ENCODE results near the gene FLNA.

Gene FLNA

DNA sequence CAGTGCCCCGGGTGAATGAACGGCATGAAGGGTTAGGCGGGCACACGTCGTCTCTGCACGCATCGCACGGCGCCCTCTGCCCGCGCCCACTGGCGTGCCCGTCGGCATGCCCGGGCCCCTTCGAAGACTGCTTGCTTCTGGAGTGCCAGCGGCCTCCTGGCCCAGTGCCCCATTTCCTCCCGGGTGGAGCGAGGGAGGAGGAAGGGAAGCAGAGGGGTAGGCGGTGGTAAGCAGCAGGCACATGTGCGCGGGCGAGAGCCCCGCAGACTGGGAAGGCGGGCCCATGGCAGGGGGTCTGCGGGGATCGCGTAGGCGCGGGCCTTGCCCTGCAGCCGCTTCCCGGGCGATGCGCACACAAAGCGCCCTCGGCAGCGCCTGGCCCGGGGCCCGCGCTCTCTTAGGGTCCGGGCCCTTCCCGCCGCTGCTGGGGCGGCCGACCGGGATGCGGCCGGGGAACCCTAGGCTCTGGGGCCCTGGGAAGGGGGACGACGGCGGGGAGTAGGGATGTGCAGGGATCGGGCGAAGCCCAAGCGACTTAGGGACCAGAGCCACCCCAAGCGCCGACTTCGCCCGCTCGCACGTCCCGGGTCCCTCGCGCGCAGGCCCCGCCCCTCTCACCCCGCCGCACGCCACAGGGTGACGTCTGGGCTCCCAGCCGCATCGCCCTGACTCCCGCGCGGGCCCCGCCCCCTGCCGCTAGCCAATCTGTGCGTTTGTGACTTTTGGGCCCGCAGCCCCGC lies 3.8 kb upstream of the FLNA start:
- no peak for DNase-seq (ENCODE audit: insufficient read length, low spot score)

GRCh38 chrX:154376774-154377173 lies 2.3 kb upstream of the FLNA start:
- no peak for DNase-seq (ENCODE audit: insufficient read length, low spot score)
- no peak for FAIRE-seq

More for the DNA sequence above, 3.8 kb upstream of the FLNA start:
- no peak for FAIRE-seq

DNA sequence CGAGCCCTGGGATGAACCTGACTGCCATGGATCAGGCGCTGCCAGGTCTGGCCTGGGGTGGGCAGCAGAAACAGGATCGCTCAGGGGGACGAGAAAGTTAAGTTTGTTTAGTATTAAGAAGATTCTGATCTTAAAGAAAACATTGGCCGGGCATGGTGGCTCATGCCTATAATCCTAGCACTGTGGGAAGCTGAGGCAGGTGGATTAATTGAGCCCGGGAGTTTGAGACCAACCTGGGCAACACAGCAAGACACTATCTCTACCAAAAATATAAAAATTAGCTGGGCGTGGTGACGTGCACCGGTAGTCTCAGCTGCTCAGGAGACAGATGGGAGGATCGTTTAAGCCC lies 696 bp upstream of the FLNA start:
- DNase-seq (ENCODE audit: insufficient read length, low spot score) (no peak), FAIRE-seq (no peak)

GRCh38 chrX:154373340-154374306 lies 811 bp downstream of the FLNA start:
- DNase-seq (ENCODE audit: insufficient read length, low spot score), result no peak
- FAIRE-seq, result peak; percentile 76

DNA sequence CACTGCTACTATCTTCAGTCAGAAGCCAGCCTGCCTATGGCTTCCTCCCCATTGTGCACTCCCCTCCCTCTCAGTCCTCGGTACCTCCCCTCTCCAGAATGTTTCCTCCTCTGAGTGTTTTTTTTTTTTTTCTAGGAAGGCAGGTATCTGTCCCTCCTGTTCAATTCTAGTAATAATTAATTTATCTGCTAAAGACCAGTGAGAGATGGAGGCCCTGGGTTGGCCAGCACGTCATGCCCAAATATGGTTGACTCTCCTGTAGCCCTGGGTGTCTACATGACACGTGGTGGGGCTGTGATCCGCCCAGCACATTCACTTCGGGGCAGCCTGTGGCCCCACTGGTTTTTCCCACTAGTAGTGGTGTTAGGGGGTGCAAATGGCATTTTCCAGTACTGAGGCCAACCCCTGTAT lies 1.8 kb downstream of the FLNA start:
- DNase-seq (ENCODE audit: insufficient read length, low spot score), result no peak
- peak; percentile 83 for FAIRE-seq

DNA sequence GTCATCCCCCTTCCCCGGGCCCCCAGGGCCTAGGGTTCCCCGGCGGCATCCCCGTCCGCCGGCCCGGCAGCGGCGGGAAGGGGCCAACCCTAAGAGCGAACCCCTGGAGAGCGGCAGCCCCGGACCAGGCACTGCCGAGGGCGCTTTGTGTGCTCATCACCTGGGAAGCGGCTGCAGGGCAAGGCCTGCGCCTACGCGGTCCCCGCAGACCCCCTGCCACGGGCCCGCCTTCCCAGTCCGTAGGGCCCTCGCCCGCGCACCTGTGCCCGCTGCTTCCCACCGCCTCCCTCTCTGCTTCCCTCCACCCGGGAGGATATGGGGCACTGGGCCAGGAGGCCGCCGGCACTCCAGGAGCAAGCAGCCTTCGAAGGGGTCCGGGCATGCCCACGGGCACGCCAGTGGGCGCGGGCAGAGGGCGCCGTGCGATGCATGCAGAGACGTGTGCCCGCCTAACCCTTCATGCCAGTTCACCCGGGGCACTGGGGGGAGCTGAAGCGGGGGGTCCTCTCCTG lies 2.6 kb downstream of the FLNA start:
- DNase-seq (ENCODE audit: insufficient read length, low spot score) (no peak), FAIRE-seq (no peak)

- FAIRE-seq (no peak), DNase-seq (ENCODE audit: insufficient read length, low spot score) (peak; percentile 76)
Observed at GRCh38 chrX:154371017-154371788, 3.2 kb downstream of the FLNA start.

- DNase-seq (ENCODE audit: insufficient read length, low spot score) (no peak), FAIRE-seq (no peak)
Observed at GRCh38 chrX:154370300-154371016, 4.0 kb downstream of the FLNA start.

DNA sequence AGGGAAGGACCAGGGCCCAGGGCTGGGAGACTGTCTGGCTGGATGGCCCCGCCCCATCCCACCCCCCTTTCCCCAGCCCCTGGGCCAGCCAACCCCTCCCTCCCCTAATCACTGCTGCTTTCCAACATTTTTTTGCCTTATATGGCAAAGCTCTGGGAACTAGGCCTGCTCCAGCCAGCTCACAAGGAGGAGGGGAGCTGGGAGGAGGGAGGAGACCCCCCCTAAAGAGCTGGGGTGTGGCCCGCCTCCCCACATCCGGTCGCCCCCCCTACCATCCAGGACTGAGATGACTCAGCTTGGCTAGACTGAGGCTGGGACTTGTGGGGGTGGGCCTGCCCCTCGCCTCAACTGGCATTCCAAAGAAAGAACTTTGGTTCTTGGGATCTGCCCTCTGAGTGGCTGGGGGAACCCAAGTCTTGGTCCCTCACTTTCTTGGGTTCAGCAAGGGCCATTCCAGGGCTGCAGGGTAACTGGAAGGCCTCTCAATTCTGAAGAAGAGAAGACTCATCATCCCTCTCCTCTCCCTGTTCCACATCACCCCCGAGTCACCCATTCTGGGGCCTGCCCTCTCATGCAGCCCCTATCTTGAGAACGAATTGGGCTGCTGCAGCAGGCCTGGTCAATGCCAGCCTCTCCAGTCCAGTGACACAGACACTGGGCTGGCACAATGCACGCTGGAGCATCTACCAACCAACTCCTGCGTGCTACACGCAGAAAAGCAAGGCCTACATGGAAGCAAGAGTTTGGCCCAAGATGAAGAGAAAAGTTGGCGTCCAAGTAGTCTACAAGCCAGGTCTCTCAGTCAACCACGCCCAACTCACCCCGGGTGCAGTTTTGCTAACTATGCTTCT lies 4.8 kb downstream of the FLNA start:
- DNase-seq (ENCODE audit: insufficient read length, low spot score) (no peak), FAIRE-seq (peak; percentile 71)

- FAIRE-seq, result peak; percentile 86
Observed at GRCh38 chrX:154368630-154369448, 5.6 kb downstream of the FLNA start.

GRCh38 chrX:154367474-154368308 lies 6.7 kb downstream of the FLNA start:
- FAIRE-seq (no peak), DNase-seq (ENCODE audit: insufficient read length, low spot score) (no peak)

More at GRCh38 chrX:154368630-154369448, 5.6 kb downstream of the FLNA start:
- DNase-seq (ENCODE audit: insufficient read length, low spot score), result no peak

DNA sequence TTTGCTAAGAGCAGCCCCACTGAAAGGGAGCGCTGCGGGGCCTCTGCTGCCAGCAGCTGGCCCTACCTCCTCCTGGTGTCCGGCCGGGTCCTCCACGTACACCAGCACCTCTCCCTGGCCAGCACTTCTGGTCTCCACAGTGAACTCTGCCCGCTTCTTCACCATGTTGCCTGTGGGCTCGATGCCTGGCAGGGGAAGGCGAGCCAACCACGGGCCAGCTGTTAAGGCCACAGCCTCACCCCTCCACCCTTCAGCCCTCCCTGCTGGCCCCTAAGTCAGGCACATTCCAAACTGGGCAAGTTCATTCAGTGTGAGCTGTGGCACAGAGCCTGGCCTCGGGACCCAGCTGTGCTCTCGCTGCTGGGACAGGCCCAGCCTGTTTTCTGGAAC lies 7.8 kb downstream of the FLNA start:
- DNase-seq (ENCODE audit: insufficient read length, low spot score) (no peak), FAIRE-seq (no peak)

DNA sequence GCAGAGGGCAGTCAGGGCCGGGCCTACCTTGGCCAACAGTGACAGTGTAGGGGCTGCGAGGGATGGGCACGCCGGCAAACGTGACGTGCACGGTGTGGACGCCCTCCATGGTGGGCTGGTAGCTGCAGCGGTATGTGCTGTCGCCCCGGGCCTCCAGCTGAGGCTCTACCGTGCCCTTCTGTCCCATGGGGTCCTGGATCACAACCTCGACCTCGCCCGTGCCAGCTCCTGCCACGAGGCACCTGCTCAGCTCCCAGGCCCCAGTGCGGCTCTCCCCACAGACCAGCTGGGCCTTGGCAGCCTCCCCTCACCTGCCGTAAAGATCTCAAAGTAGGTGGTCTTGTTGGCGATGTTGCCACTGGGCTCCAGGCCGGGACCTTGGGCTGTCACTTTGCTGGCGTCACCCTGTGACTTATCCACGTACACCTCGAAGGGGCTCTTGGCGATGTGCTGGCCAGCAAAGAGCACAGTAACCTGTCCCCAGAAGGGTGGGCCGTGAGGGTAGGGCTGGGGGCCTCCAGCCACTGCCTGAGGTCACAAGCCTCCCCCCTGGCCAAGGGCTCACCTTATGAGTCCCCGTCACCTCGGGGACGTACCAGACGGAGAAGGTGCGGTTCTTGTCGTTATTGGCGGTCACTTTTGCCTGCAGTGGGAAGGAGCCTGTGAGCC lies 8.3 kb downstream of the FLNA start:
- DNase-seq (ENCODE audit: insufficient read length, low spot score) (no peak), FAIRE-seq (no peak)

DNA sequence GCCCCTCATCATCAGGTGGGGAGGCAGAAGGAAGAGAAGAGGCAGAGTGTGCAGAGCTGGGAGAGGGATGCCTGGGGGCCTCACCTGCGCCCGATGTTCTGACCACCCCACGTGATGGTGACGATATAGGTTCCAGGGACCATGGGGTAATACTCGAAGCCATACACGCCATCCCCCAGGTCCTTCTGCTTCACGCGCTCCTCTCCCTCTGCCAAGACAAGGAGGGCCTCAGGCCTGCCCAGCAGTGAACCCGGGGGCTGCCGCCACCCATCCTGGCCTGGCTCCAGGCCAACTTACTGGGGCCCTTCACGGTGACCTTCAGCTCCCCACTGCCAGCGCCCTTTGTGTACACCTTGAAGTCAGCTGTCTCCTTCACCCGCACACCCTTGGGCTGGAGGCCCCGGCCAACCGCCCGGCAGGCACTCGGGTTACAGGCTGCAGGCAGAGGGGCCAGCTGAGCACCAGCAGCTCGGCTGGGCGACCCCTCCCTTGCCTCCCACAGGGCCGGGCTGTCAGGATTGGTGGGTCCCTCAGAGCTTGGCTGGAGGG lies 9.3 kb downstream of the FLNA start:
- no peak for DNase-seq (ENCODE audit: insufficient read length, low spot score)
- FAIRE-seq, result no peak

DNA sequence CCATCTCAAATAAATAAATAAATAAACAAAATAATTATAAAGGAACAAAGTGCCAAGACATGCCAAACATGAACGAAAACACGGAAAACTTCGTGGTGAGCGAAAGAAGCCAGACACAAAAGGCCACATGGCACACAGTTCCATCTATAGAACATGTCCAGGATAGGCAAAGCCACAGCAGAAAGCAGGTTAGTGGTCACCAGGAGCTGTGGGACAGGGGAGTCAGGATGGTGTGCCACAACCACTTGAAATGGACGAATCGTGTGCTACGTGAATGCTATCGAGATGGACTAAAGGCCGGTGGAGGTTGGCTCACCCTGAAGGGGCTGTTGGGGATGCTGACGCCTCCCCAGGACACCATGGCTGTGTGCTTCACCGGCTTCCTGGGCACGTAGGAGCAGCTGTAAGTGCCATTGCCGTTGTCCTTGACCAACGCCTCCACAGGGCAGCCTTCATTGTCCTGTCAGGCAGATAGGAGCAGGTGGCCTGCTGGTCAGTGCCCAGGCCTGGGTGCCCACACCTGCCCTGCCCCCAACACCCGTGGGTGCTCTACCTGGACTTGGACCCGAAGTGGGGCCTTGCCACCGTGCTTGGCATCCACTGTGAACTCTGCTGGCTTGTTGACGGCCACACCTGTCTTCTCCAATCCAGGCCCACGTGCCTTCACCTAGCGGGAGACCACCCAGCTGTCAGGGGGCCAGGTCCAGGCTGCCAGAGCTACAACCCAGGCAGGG lies 10.6 kb downstream of the FLNA start:
- DNase-seq (ENCODE audit: insufficient read length, low spot score), result no peak
- FAIRE-seq, result no peak

GRCh38 chrX:154362085-154362742 lies 12.2 kb downstream of the FLNA start:
- no peak for FAIRE-seq
- DNase-seq (ENCODE audit: insufficient read length, low spot score), result no peak
